HG02763 (cell line): ENCODE data around the gene ARHGAP28.

Experiments
- ATAC-seq: cut with Tn5 transposase; IDR thresholded peaks from one replicate; pipeline ENCODE4 v1.9.1; 2021; ENCODE audit warnings: mild to moderate bottlenecking, moderate library complexity; ENCODE audit not compliant: unreplicated experiment

ARHGAP28 gene

GRCh38 chr18:6949800-6950586 is 220.5 kb downstream of the ARHGAP28 start:
- no peak for ATAC-seq

DNA sequence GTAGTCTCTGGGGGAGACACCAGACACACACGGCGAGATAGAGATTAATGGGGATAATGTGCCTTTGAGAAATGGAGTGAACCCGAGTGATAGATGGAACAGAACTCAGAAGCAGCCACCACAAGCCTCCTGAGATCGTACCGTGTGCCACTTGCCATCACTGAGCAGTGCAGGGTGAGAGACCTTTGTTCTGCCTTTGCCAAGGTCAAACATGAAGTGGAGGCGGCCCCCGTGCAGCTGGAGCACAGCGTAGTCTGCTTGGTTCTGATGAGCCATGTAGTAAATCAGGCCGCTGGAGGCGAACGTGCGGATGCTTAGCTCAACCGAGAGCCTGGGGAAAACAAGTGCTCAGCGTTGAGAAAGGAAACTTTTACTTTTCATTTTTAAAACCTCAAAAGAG is 221.1 kb downstream of the ARHGAP28 start:
- no peak for ATAC-seq

GRCh38 chr18:6951336-6952090 is 222.0 kb downstream of the ARHGAP28 start:
- no peak for ATAC-seq

DNA sequence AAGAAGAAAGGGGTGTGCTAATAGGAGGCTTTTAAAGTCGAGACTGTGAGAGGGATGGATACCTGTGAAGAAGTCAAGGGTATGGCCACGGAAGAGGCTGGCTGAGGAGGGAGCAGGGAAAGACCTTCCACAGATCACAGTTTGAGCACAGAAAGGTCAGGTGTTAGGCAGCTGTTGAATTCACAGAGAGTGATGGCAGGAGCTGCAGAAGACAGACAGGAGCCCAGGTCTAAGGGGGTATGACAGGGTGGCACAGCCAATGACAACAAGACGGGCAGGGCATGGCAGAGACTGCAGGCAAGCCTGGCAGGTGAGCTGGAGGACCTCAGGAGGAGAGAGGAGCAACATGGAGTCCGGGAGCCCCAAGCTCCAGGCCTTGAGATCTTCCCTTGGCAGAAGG is 225.0 kb downstream of the ARHGAP28 start:
- no peak for ATAC-seq

- no peak for ATAC-seq
Measured at GRCh38 chr18:6955304-6955703, 225.8 kb downstream of the ARHGAP28 start.

DNA sequence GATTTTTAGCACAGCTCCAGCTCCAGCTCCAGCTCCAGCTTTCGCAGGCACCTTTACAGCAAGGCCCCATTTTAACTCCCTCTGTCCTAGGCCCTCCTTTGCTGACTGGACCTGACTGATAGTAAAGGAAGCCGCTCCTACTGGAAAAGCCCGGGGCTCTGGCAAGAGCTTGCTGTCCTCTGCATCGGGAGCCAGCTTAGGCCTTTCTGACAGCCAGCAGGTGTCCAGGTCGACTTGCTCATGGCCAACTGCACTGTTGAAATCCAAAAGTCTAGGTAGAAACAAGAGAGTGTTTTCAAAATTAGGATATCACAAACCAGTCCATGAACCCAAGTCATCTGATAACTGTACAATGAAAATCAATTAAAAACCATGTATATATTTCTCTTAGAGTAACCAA is 227.0 kb downstream of the ARHGAP28 start:
- no peak for ATAC-seq

DNA sequence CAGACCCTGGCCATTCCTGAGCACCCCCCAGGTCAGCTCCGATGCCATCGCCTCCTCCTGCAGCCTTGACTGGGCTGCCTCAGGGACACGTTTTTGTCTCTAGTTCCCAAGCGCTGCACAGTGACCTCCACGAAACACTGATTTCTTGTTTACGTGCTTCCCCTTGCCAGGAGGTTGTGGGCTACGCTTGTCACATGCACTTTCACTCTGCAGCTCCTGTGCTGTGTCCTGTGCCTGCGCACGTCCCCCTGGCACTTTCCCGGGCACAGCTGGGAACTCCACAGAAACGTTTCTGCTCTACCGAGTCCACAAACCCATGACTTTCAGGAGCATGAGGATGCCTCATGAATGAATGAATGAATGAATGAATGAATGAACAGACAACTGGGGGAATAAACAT is 227.5 kb downstream of the ARHGAP28 start:
- no peak for ATAC-seq

DNA sequence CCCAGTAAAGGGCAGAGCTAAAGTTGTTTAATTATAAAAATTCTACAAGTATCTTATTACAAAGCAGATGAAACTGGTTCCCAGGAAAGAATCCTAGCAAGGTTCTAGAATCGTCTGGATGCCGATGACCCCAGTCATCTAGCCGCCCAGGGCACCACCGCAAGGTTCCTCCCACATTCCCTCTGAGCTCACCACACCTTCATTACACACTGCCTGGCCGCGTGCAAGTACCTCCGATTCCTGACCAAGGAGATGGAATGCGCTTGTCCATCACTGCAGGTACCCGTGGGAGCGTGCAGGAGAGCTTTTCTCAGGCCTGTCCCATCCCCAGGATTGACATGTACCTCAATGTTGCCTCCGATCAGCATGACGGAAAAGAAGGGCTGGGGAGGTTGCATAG is 229.6 kb downstream of the ARHGAP28 start:
- ATAC-seq: no peak

GRCh38 chr18:6960124-6960523 is 230.6 kb downstream of the ARHGAP28 start:
- no peak for ATAC-seq

DNA sequence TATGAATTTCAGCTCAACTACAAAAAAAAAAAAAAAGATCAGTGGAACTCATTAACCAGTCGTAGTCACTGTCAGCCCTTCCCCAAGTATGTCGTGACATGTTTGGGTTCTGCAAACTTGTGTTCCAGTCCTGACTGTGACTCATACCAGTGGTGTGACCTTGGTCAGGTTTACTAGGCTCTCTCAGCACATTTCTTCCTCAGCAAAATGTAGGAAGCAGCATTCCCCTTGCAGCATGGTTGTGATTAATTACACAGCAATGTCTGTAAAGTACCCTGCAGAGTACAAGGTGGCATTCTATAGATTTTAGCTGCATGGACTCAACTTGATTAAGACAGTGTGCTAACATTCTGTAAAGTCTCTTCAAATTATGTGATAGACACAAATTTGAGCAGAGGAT is 231.1 kb downstream of the ARHGAP28 start:
- ATAC-seq: no peak

DNA sequence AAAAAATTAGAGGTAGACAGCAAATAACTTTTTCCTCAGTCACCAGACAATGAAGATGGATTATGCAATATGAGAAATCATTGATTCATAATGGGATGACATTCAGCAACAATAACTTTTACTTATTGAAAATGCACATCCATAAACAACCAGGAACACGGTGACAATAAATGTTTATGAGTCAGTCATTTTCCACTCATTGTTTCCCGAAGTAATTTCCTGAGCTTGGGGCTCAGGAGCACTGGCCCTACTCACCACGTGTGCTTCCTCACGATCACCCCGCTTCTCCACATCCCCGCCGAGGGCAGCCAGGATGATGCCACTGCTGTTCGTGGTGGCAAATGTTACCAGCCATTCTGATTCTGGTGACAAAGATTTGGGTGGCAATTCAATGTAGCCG is 231.8 kb downstream of the ARHGAP28 start:
- ATAC-seq: no peak

- ATAC-seq: no peak
Measured at GRCh38 chr18:6962571-6963451, 233.3 kb downstream of the ARHGAP28 start.

GRCh38 chr18:6963452-6964097 is 234.1 kb downstream of the ARHGAP28 start:
- no peak for ATAC-seq
